ENCODE data around the gene SH3PXD2A.
A peak's percentile ranks its signal among the peaks of the same experiment; 100 is the strongest.

SH3PXD2A gene

DNA sequence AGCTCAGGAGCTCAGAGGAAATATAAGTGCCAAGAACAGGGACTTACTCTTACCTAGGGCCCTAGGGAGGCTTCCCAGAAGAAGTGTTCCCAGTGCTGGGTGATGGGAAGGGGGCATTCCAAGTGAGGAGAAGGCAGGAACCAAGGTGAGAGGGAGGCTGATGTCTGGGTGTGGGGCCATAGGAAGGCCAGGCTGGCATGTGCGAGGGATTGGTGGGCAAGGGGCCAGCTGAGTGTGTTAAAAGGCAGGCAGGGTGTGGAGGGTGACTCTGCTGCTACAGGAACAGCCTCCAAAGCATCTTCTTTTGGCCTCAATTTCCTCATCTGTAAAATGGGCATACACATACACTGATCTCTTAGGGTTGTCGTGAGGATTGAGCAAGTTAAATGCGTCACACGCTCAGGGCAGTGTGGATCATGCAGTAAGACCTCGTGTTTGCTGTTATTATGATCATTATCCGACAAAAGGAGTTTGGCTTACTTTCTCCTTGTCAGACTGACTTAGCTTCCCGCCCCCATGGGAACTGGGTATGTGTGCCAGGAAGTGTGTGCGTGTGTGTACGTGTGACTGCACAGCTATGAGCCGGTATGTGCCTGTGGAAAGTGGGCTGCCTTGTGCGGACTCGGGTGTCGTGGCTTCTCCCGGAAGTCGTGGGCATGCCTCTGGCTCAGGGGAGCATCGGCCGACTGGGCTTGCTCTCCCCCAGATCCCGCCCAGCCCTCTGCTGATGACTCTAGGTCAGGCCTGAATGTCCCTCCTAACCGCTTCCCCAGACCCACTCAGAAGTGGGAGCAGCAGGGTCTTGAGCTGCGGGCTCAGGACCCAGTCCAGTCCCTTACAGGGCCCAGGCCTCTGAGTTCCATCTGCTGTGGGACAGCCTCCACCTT lies 302.3 kb downstream of the SH3PXD2A start:
- no peak for DNase-seq

- DNase-seq: peak; percentile 15
Observed at GRCh38 chr10:103551619-103552602, 303.5 kb downstream of the SH3PXD2A start.

DNA sequence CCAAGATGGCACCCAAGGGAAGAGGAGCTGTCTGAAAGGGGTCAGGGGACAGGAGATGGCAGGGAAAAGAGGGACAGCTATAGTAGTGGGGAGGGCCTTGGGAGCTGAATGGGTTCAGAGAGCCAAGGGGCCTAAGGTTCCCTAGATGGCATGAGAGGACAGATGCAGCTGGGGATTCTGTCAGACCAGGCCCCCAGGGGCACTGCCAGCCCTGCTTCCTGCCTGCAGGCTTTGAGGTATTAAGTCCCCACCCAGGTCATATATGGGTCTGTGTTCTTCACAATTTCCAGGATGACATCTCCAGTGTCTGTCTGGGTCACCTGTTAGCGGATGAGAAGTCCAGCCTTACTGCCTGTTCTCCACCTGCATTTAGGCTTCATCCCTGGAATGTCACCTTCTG lies 305.1 kb downstream of the SH3PXD2A start:
- no peak for DNase-seq

DNA sequence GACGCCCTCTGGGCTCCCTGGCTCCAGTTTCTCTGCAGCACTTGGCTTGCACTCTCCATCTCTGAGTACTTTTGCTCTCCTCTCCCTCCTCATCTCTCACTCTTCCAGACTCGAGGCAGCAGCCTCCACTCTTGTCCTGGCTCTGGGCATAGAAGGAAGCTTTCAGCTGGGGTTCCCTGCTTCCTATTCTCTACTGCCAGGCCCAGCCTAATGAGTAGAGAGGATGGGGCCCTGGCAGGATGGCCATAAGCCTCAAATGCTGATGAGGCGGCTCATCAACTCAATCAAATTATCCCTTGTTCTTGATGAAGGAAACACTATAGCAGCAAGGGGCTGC lies 306.1 kb downstream of the SH3PXD2A start:
- DNase-seq: no peak

DNA sequence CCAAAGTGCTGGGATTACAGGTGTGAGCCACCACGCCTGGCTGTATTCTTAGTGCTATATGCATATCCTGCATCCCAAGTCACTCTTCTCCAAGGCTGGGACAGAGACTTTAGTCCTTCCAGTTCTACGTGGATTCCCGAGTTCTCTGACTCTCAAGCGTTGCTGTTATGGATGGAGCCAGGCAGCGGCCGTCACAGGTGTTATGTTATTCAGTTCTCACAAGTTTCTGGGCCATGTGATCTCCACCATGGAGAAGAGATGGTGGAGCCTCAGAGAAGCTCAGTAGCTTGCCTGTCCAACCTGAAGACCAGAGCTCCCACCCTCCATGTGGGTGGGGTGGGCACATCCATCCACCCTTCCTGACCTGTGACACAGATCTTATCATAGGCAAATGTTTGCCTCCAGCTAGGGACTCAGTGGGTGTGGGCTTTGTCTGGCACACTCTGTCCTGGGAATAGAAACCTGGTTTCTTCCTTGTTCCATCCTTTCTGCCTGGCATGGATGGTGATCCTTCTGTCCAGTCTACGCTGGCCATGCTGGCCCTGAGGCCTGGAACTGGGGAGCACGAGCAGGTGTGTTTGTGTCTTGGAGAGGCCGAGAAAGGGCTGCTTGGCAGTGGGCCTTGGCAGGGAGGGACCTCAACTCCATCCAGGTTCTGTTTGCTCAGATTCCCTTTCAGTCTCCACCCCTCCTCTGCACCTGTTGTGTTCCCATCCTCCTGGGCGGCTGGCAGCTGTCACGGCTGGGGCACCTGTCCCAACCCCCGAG lies 306.6 kb downstream of the SH3PXD2A start:
- no peak for DNase-seq

DNA sequence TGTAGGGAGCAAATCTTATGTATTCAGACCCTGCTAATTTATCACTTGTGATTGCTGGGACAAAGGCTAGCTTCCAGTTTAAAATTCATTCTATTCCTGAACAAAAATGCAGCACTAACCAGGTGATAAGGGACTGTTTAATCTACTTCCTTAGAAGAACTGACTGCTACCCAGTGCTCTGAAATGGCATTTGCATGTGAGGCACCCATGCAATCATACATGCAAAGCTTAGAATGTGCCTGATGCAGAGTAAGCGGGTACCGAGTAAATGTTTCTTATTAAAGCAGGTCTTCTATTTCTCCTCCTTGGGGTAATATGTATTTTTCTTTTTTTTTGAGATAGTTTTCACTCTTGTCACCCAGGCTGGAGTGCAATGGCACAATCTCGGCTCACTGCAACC lies 307.4 kb downstream of the SH3PXD2A start:
- no peak for DNase-seq

DNA sequence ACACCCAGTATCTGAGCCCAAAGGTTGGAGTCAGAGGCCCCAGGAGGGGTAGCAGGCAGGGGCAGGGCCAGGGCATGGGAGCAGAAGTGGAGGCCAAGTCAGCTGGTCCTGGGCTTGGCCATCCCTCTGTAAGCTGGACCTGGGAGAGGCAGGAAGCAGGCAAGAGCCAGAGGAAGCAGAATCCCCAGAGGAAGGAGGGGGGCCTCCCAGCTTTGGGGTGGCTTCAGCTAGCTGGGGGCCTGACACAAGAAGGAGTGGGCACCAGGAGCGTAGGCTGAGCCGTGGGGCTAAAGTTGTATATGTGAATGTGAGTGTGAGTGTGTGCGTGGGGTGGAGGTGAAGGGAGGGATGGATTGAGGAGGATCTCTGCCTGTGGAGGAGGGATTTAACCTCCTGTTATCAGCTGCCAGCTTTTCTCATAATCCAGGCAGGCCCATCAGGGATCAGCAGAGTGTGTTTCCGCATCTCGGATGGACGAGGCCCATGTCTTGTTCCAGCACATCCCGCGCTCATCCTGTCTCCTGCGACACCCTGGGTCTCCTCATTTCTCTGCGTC lies 307.9 kb downstream of the SH3PXD2A start:
- no peak for DNase-seq

GRCh38 chr10:103546401-103546800 lies 309.0 kb downstream of the SH3PXD2A start:
- DNase-seq: no peak

GRCh38 chr10:103545771-103546281 lies 309.6 kb downstream of the SH3PXD2A start:
- DNase-seq: no peak

GRCh38 chr10:103545366-103545765 lies 310.0 kb downstream of the SH3PXD2A start:
- DNase-seq: no peak

DNA sequence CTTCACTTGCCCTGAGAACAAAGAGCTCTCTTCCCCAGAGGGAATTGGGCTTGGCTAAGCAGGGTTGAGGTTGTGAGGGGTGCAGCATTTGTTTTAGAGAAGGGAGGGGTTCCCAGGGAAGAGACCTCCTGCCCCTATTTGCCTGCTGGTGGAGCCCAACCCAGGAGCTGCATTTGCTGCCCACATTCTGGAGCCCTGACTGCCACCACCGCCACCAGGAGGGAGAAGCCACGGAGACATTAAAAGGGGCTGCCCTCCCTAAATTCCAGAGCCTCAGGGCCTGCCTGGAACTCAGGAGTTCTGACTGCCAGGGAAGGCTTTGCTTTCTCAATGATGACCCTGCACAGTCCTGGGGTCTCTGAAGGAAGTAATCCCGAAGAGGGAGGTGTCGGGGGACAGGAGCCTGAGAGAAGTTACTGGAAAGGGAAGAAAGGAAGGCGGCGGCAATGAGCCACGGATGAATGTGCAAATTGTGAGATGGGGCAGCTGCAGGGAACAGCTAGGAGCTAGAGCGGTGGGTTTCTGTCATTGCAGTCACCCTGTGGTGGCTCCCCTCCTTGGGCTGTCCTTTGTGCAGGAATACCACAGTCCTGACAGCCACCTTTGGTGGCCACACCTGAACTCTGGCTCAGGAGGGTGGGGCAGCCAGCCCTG lies 310.6 kb downstream of the SH3PXD2A start:
- DNase-seq: no peak

Data from CD4-positive, alpha-beta T cell treated with Interleukin-4 for 4 hours (primary cell).